Measurements from ENCODE around the gene TTC34.
"Not testable (repeated sequence)": the region's sequence is repeated elsewhere in the genome, so short reads cannot be mapped to it uniquely, and the experiment has no call there.

GRCh38 chr1:2685671-2686070, 115.8 kb downstream of the TTC34 start:
- TF ChIP-seq CTCF (conservative IDR thresholded peaks at IDR 0.05; ENCODE audit: low read depth, low read length); CEBPB (IDR thresholded peaks at IDR 0.05; ENCODE audit: low read depth, low read length); POLR2A (IDR thresholded peaks at IDR 0.05; ENCODE audit: low read depth, low read length); MXI1 (IDR thresholded peaks at IDR 0.05; ENCODE audit: borderline replicate concordance, low read depth, low read length); BHLHE40 (IDR thresholded peaks at IDR 0.05; ENCODE audit: low read depth, low read length); SMC3 (IDR thresholded peaks at IDR 0.05; ENCODE audit: low read depth, low read length); MAZ (IDR thresholded peaks at IDR 0.05; ENCODE audit: borderline replicate concordance, low read depth, low read length): not testable (repeated sequence)
